WTC11 (cell line): ENCODE measurements around the gene ZSWIM2. TPM values are rescaled to one million over a fixed set of nuclear protein-coding genes. Genes with fewer than 3 reads are reported as not detected.

Experiments used
- ATAC-seq: fragments of 200-7000 bp; cut with Tn5 transposase; 2 replicates; pipeline ENCODE4 v1.10.0; 2021; ENCODE audit warnings: mild to moderate bottlenecking, moderate library complexity
- CTCF ChIA-PET: fragments of 300-600 bp; sonication (Branson Sonifier 250); formaldehyde crosslinking; loops from one replicate; lab custom pipeline; 2021; ENCODE audit warnings: antibody characterized with exemption; lab: Charles Lee
- POLR2A ChIA-PET: fragments of 350-600 bp; sonication (Branson Sonifier 250); formaldehyde crosslinking; loops from one replicate; lab custom pipeline; 2021; ENCODE audit warnings: antibody characterized with exemption; lab: Charles Lee
- DNase-seq: peaks from one replicate; pipeline ENCODE4 v3.0.0; 2021; ENCODE audit warnings: low spot score
- H3K27ac Mint-ChIP-seq: 2 replicates; pipeline ENCODE4 v1.8.0; 2021; ENCODE audit warnings: mixed read lengths
- H3K27me3 Mint-ChIP-seq: 2 replicates; pipeline ENCODE4 v1.8.0; 2021; ENCODE audit warnings: low read depth, mild to moderate bottlenecking, moderate library complexity, mixed read lengths
- H3K36me3 Mint-ChIP-seq: 2 replicates; pipeline ENCODE4 v1.8.0; 2021; ENCODE audit warnings: mixed read lengths
- H3K4me1 Mint-ChIP-seq: 2 replicates; pipeline ENCODE4 v1.8.0; 2022; ENCODE audit warnings: mixed read lengths
- H3K4me3 Mint-ChIP-seq: 2 replicates; pipeline ENCODE4 v1.8.0; 2021; ENCODE audit warnings: mild to moderate bottlenecking, moderate library complexity, mixed read lengths
- H3K9me3 Mint-ChIP-seq: 2 replicates; pipeline ENCODE4 v1.8.0; 2021; ENCODE audit warnings: mixed read lengths
- CDX4 ChIP-seq: fragments of 250-450 bp; sonication (Bioruptor Pico); IDR thresholded peaks from 2 replicates; pipeline ENCODE4 v1.9.0; 2021; ENCODE audit warnings: moderate library complexity, mild to moderate bottlenecking, inconsistent platforms, borderline replicate concordance
- CREM ChIP-seq: sonication (generic); formaldehyde crosslinking; IDR thresholded peaks from 2 replicates; pipeline ENCODE4 v1.8.1; 2022; ENCODE audit warnings: mild to moderate bottlenecking, missing genetic modification reagents, moderate library complexity
- E2F4 ChIP-seq: sonication (generic); formaldehyde crosslinking; IDR thresholded peaks from 2 replicates; pipeline ENCODE4 v1.8.1; 2022; ENCODE audit warnings: low read depth, mild to moderate bottlenecking, moderate library complexity, missing genetic modification reagents, borderline replicate concordance
- E2F5 ChIP-seq: sonication (generic); formaldehyde crosslinking; IDR thresholded peaks from 2 replicates; pipeline ENCODE4 v1.8.1; 2022; ENCODE audit warnings: mild to moderate bottlenecking, moderate library complexity, missing genetic modification reagents
- ELF4 ChIP-seq: sonication (generic); formaldehyde crosslinking; IDR thresholded peaks from 2 replicates; pipeline ENCODE4 v1.8.1; 2022; ENCODE audit warnings: low read depth, mild to moderate bottlenecking, moderate library complexity, missing genetic modification reagents
- ETV6 ChIP-seq: sonication (generic); formaldehyde crosslinking; IDR thresholded peaks from 2 replicates; pipeline ENCODE4 v1.8.1; 2022; ENCODE audit warnings: mild to moderate bottlenecking, missing genetic modification reagents
- FOXJ3 ChIP-seq: sonication (generic); formaldehyde crosslinking; IDR thresholded peaks from 2 replicates; pipeline ENCODE4 v1.9.0; 2021; ENCODE audit warnings: missing genetic modification reagents, mild to moderate bottlenecking, borderline replicate concordance
- FOXP4 ChIP-seq: sonication (generic); formaldehyde crosslinking; IDR thresholded peaks from 2 replicates; pipeline ENCODE4 v1.8.0; 2022; ENCODE audit warnings: mild to moderate bottlenecking, missing genetic modification reagents
- GTF2I ChIP-seq: fragments of 250-450 bp; sonication (Bioruptor Pico); conservative IDR thresholded peaks from 2 replicates; pipeline ENCODE4 v1.4.0; 2021; ENCODE audit warnings: mild to moderate bottlenecking
- HMGA2 ChIP-seq: fragments of 250-450 bp; sonication (Bioruptor Pico); IDR thresholded peaks from 2 replicates; pipeline ENCODE4 v1.4.0; 2021; ENCODE audit warnings: mild to moderate bottlenecking, moderate library complexity
- NFATC4 ChIP-seq: fragments of 250-450 bp; sonication (Bioruptor Pico); IDR thresholded peaks from 2 replicates; pipeline ENCODE4 v1.9.0; 2021; ENCODE audit warnings: mild to moderate bottlenecking
- OVOL2 ChIP-seq: fragments of 250-450 bp; sonication (Bioruptor Pico); IDR thresholded peaks from 2 replicates; pipeline ENCODE4 v1.9.0; 2021; ENCODE audit warnings: mild to moderate bottlenecking, borderline replicate concordance
- SOX15 ChIP-seq: fragments of 250-450 bp; sonication (Bioruptor Pico); IDR thresholded peaks from 2 replicates; pipeline ENCODE4 v1.9.0; 2021; ENCODE audit warnings: mild to moderate bottlenecking
- TEAD1 ChIP-seq: sonication (generic); formaldehyde crosslinking; IDR thresholded peaks from 2 replicates; pipeline ENCODE4 v1.8.0; 2022; ENCODE audit warnings: mild to moderate bottlenecking, missing genetic modification reagents
- ZBTB21 ChIP-seq: sonication (generic); formaldehyde crosslinking; IDR thresholded peaks from 2 replicates; pipeline ENCODE4 v1.8.1; 2023; ENCODE audit warnings: mild to moderate bottlenecking, missing genetic modification reagents, borderline replicate concordance
- ZNF219 ChIP-seq: sonication (generic); formaldehyde crosslinking; IDR thresholded peaks from 2 replicates; pipeline ENCODE4 v1.8.0; 2023; ENCODE audit warnings: missing genetic modification reagents, mild to moderate bottlenecking, borderline replicate concordance
- ZNF532 ChIP-seq: fragments of 250-450 bp; sonication (Bioruptor Pico); IDR thresholded peaks from 2 replicates; pipeline ENCODE4 v1.9.0; 2021; ENCODE audit warnings: mild to moderate bottlenecking, borderline replicate concordance
- total RNA-seq: library from RNA; stranded (reverse); gene quantifications from 3 replicates; pipeline ENCODE4 v1.2.3, GENCODE V29; 2021

The ZSWIM2 gene
- total RNA-seq, 1 experiment from 2014 or later = not detected

- TF ChIP-seq TEAD1 (CRISPR knock-in tag) (no peak), OVOL2 (CRISPR knock-in tag) (no peak), HMGA2 (CRISPR knock-in tag) (no peak), FOXP4 (CRISPR knock-in tag) (no peak), GTF2I (CRISPR knock-in tag) (no peak), NFATC4 (CRISPR knock-in tag) (no peak)
These were observed 33.6 kb upstream of the ZSWIM2 start (continued) for GRCh38 chr2:186882511-186883071.

GRCh38 chr2:186881660-186882059 is 32.7 kb upstream of the ZSWIM2 start:
- Mint-ChIP-seq H3K27ac (no peak overlapping the region), H3K36me3 (peaks cover under 1% of the 10 kb centered on the region; the same call in 1 of the 2 replicates), H3K4me1 (no peaks in the 10 kb centered on the region), H3K27me3 (no peaks in the 10 kb centered on the region), H3K4me3 (no peak overlapping the region), H3K9me3 (peaks cover 23% of the 10 kb centered on the region)
- no peak for ATAC-seq
- no peak for TF ChIP-seq ZNF219 (CRISPR knock-in tag)
- TF ChIP-seq SOX15 (CRISPR knock-in tag) = no peak
- TF ChIP-seq GTF2I (CRISPR knock-in tag) = no peak
- no peak for TF ChIP-seq ELF4
- TF ChIP-seq CREM (CRISPR knock-in tag) = no peak
- TF ChIP-seq E2F4 (CRISPR knock-in tag) = no peak
- no peak for TF ChIP-seq ZBTB21 (CRISPR knock-in tag)
- no peak for TF ChIP-seq FOXJ3 (CRISPR knock-in tag)
- no peak for TF ChIP-seq CDX4 (CRISPR knock-in tag)
- no peak for TF ChIP-seq E2F5
- TF ChIP-seq ETV6 (CRISPR knock-in tag) = no peak
- no peak for TF ChIP-seq ZNF532 (CRISPR knock-in tag)
- ChIA-PET POLR2A (no interaction called here), CTCF (interaction anchor here (2.6 kb wide), 1 partner anchor 19 kb away, joined by 12 read pairs; no protein-coding TSS in a partner anchor)
- no peak for DNase-seq
